Endothelial cell of umbilical vein (primary cell): Measurements from ENCODE around the gene PIEZO2. TPM values are rescaled to one million over a fixed set of nuclear protein-coding genes. Genes with fewer than 3 reads are reported as not detected.

Experiments
- BruUV-seq: library from RNA; stranded (reverse); fragments of 400-500 nt; replicated peaks from 2 replicates; lab custom pipeline; 2021; lab: Mats Ljungman, UMichigan
- CTCF ChIA-PET: fragments of 300-600, 350-600 bp; sonication (Branson Sonifier 250); formaldehyde crosslinking; loops from one replicate; lab custom pipeline; 2021; ENCODE audit warnings: antibody characterized with exemption, inconsistent platforms; lab: Charles Lee
- POLR2A ChIA-PET: fragments of 300-600, 350-600 bp; sonication (Branson Sonifier 250); formaldehyde crosslinking; loops from one replicate; lab custom pipeline; 2021; ENCODE audit warnings: antibody characterized with exemption, inconsistent platforms; lab: Charles Lee
- DNase-seq: peaks from one replicate; pipeline ENCODE4 v3.0.0-alpha.2; 2011; ENCODE audit warnings: low read depth, low spot score
- FAIRE-seq: peaks from 2 replicates; lab custom pipeline; 2011; peaks lifted over from hg19 to GRCh38; lab: Jason Lieb, UNC
- H2AFZ ChIP-seq: 2 replicates; pipeline ENCODE4 v1.6.0; 2012; ENCODE audit warnings: low read depth, low read length, control low read depth, inconsistent platforms
- H3K27ac ChIP-seq: 2 replicates; pipeline ENCODE4 v1.5.1; 2011; ENCODE audit warnings: low read depth, mild to moderate bottlenecking, control low read depth, low read length, moderate library complexity; ENCODE audit not compliant: insufficient read depth
- H3K27me3 ChIP-seq, 2 experiments: 2 replicates each; pipeline versions ENCODE4 v1.6.0 to v1.6.1; 2011; ENCODE audit warnings: low read length in 2 of 2, mixed read lengths in 1 of 2; ENCODE audit not compliant: control insufficient read depth in 2 of 2, insufficient read depth in 2 of 2
- H3K36me3 ChIP-seq, 2 experiments: 2 replicates in 1 of 2; 3 replicates in 1 of 2; pipeline ENCODE4 v1.5.1; 2011; ENCODE audit warnings: low read length in 2 of 2, mild to moderate bottlenecking in 1 of 2, moderate library complexity in 1 of 2; ENCODE audit not compliant: control insufficient read depth in 2 of 2, insufficient read depth in 2 of 2; ENCODE audit errors: extremely low read depth in 1 of 2
- H3K4me1 ChIP-seq: 3 replicates; pipeline ENCODE4 v1.5.1; 2011; ENCODE audit warnings: mild to moderate bottlenecking, low read length; ENCODE audit not compliant: control insufficient read depth, insufficient read depth; ENCODE audit errors: extremely low read depth
- H3K4me2 ChIP-seq: 2 replicates; pipeline ENCODE4 v1.6.1; 2011; ENCODE audit warnings: low read length, control low read depth, mixed read lengths; ENCODE audit not compliant: insufficient read depth
- H3K4me3 ChIP-seq, 3 experiments: fragments of 200-600 bp in 1 of 3; sonication (generic), shearing (Covaris generic) in 1 of 3; replicated peaks in 1 of 3; 2 replicates each; pipeline ENCODE4 v1.5.1; 2011 to 2016; ENCODE audit warnings: control low read depth in 3 of 3, low read length in 3 of 3, mild to moderate bottlenecking in 2 of 3, inconsistent platforms in 1 of 3, low read depth in 1 of 3, moderate library complexity in 1 of 3; ENCODE audit not compliant: insufficient read depth in 1 of 3
- H3K79me2 ChIP-seq: 2 replicates; pipeline ENCODE4 v1.6.0; 2012; ENCODE audit warnings: low read length, inconsistent platforms; ENCODE audit not compliant: control insufficient read depth, insufficient read depth
- H3K9ac ChIP-seq: replicated peaks from 2 replicates; pipeline ENCODE3; 2011; ENCODE audit warnings: low read length, control low read depth; ENCODE audit not compliant: insufficient read depth; ENCODE audit errors: extremely low read depth
- H3K9me1 ChIP-seq: replicated peaks from 3 replicates; pipeline ENCODE4 v1.6.0; 2011; ENCODE audit warnings: mild to moderate bottlenecking, low read length; ENCODE audit not compliant: control insufficient read depth, insufficient read depth; ENCODE audit errors: extremely low read depth
- H3K9me3 ChIP-seq: replicated peaks from 2 replicates; pipeline ENCODE4 v1.5.1; 2012; ENCODE audit warnings: low read length, inconsistent platforms; ENCODE audit not compliant: control insufficient read depth, insufficient read depth
- H4K20me1 ChIP-seq: replicated peaks from 2 replicates; pipeline ENCODE3; 2011; ENCODE audit warnings: mild to moderate bottlenecking, low read length; ENCODE audit not compliant: control insufficient read depth, insufficient read depth; ENCODE audit errors: extremely low read depth
- CTCF ChIP-seq, 2 donors: IDR thresholded peaks; 1 replicate in 1 of 2; 2 replicates in 1 of 2; pipeline ENCODE4 v1.5.1; 2011; ENCODE audit warnings: low read length in 2 of 2, mild to moderate bottlenecking in 2 of 2, moderate library complexity in 2 of 2, control low read depth in 1 of 2, inconsistent platforms in 1 of 2, low read depth in 1 of 2; ENCODE audit not compliant: insufficient read depth in 1 of 2; ENCODE audit errors: extremely low read depth in 1 of 2
- EZH2 ChIP-seq: IDR thresholded peaks from 2 replicates; pipeline ENCODE4 v1.6.1; 2012; ENCODE audit warnings: borderline replicate concordance, low read depth, mild to moderate bottlenecking, moderate library complexity, low read length, inconsistent platforms; ENCODE audit not compliant: severe bottlenecking
- FOS ChIP-seq: IDR thresholded peaks from 2 replicates; pipeline ENCODE4 v1.6.1; 2011; ENCODE audit warnings: mild to moderate bottlenecking, low read length, moderate library complexity, borderline replicate concordance; ENCODE audit not compliant: insufficient read depth
- GATA2 ChIP-seq: IDR thresholded peaks from 2 replicates; pipeline ENCODE4 v1.7.0; 2011; ENCODE audit warnings: low read depth, mild to moderate bottlenecking, moderate library complexity, mixed read lengths, low read length; ENCODE audit not compliant: insufficient read length, insufficient read depth
- JUN ChIP-seq: IDR thresholded peaks from 2 replicates; pipeline ENCODE4 v1.6.1; 2011; ENCODE audit warnings: borderline replicate concordance, low read depth; ENCODE audit not compliant: insufficient read length, insufficient read depth
- MAX ChIP-seq: IDR thresholded peaks from 2 replicates; pipeline ENCODE4 v1.6.1; 2011; ENCODE audit not compliant: insufficient read depth, insufficient read length
- MYC ChIP-seq: IDR thresholded peaks from one replicate; pipeline ENCODE4 v1.6.1; 2011; ENCODE audit warnings: mild to moderate bottlenecking, low read depth, low read length
- POLR2A ChIP-seq: IDR thresholded peaks from 2 replicates; pipeline ENCODE4 v1.6.1; 2012; ENCODE audit warnings: low read depth, mild to moderate bottlenecking, control low read depth, low read length
- POLR2AphosphoS5 ChIP-seq: IDR thresholded peaks from 2 replicates; pipeline ENCODE4 v1.6.1; 2012; ENCODE audit warnings: low read depth, mild to moderate bottlenecking, control low read depth, low read length, moderate library complexity; ENCODE audit not compliant: insufficient read depth
- dilution Hi-C: fragments of 300-500 bp; cut with MboI; formaldehyde crosslinking; loops from one replicate; pipeline ENCODE4 v1.15.0; 2019; ENCODE audit warnings: low sequenced_read_pairs; ENCODE audit not compliant: extremely low pct_ligation_motif_present
- intact Hi-C: fragments of 100-400 bp; cut with micrococcal nuclease; formaldehyde crosslinking; loops from one replicate; pipeline ENCODE4 v1.10.0; 2022
- polyA plus RNA-seq, 4 experiments: library from polyadenylated mRNA; depleted of rRNA in 3 of 4; stranded (reverse) in 3 of 4; unstranded in 1 of 4; fragments of >200 nt; gene quantifications; 2 replicates each; pipeline versions ENCODE4 v1.2.1 to v1.2.3, GENCODE V29; 2011 to 2012; ENCODE audit warnings: missing spikeins in 1 of 4
- total RNA-seq: library from RNA; stranded (reverse); gene quantifications from 2 replicates; pipeline ENCODE4 v1.2.3, GENCODE V29; 2021

The PIEZO2 gene
- total and polyA plus RNA-seq, 2 donors (not counting 3 experiments of a cell fraction or from before 2014, with no cell fraction given), result 1.7 to 11.2 TPM

- TF ChIP-seq CTCF (IDR thresholded peaks at IDR 0.05; ENCODE audit: extremely low read depth in 1 of 2, insufficient read depth in 1 of 2, low read depth in 1 of 2, low read length in 2 of 2) (no peak), JUN (no peak), GATA2 (no peak), MYC (no peak), POLR2AphosphoS5 (no peak), FOS (no peak), POLR2A (no peak), MAX (no peak), EZH2 (no peak)
- Histone ChIP-seq H3K36me3 (no peaks in the 10 kb centered on the region), H2AFZ (no peak overlapping the region), H3K27me3 (no peaks in the 10 kb centered on the region), H3K4me1 (no peaks in the 10 kb centered on the region), H3K27ac (no peak overlapping the region), H4K20me1 (no peaks in the 10 kb centered on the region), H3K4me3 (no peak overlapping the region), H3K9ac (no peak overlapping the region), H3K9me3 (peaks cover 5% of the 10 kb centered on the region), H3K4me2 (no peak overlapping the region), H3K9me1 (no peaks in the 10 kb centered on the region), H3K79me2 (no peaks in the 10 kb centered on the region)
- CTCF ChIA-PET, result interaction anchor here (1.4 kb wide), 1 partner anchor 19 kb away, joined by 4 read pairs; no protein-coding TSS in a partner anchor
- POLR2A ChIA-PET, result no interaction called here
- intact Hi-C loops, result no loop called here
- dilution Hi-C loops, result no loop called here
- FAIRE-seq (no peak), DNase-seq (no peak)
- no TSS peak for BruUV-seq
Observed at GRCh38 chr18:10946058-10946457, 203.3 kb downstream of the PIEZO2 start.
